ENCODE data around the gene PHLDB3. TPM values are rescaled to one million over a fixed set of nuclear protein-coding genes. Genes with fewer than 3 reads are reported as not detected.

Gene PHLDB3
- total RNA-seq, 1 experiment from 2014 or later: 9.0 TPM

DNA sequence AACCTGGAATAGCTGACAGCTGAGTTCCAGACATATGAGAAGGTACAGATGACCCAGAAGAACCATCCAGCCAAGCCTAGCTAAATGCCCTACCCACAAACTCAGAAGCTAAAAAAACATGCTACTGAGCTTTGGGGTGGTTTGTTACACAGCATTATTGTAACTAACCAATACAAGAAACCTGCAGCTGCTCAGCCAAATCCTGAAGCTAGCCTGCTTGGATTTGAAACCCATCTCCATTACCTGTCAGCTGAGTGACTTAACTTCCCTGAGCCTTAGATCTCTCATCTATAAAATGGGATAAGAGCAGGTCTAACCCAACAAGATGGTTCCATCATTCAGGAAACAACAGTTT lies 64.9 kb downstream of the PHLDB3 start:
- ChIA-PET POLR2A (ENCODE audit: low non-redundant PET) (no interaction called here), CTCF (interaction anchor here (1.5 kb wide), 1 partner anchor 7 kb away, joined by 5 read pairs; no protein-coding TSS in a partner anchor)
- Histone ChIP-seq H3K4me1 (ENCODE audit: insufficient read depth, low read length, poor library complexity, severe bottlenecking) (no peaks in the 10 kb centered on the region), H3K27me3 (replicated peaks; ENCODE audit: insufficient read depth, low read depth, low read length, poor library complexity) (no peaks in the 10 kb centered on the region), H3K4me3 (ENCODE audit: low read depth, low read length, poor library complexity, severe bottlenecking) (no peak overlapping the region), H3K27ac (ENCODE audit: low read depth, low read length, poor library complexity, severe bottlenecking) (no peak overlapping the region), H3K36me3 (ENCODE audit: insufficient read depth, low read length, poor library complexity, severe bottlenecking) (no peaks in the 10 kb centered on the region), H3K9me3 (ENCODE audit: low read depth, low read length, poor library complexity, severe bottlenecking) (no peaks in the 10 kb centered on the region)
- intact Hi-C loops (cut with micrococcal nuclease; ENCODE audit: unreplicated experiment): loop anchor here (10.0 kb wide), 1 partner anchor 365 kb away; the partner anchor contains the start of gene LYPD5
- no TSS peak for BruUV-seq (replicated peaks)
- TF ChIP-seq, protein P1, sequence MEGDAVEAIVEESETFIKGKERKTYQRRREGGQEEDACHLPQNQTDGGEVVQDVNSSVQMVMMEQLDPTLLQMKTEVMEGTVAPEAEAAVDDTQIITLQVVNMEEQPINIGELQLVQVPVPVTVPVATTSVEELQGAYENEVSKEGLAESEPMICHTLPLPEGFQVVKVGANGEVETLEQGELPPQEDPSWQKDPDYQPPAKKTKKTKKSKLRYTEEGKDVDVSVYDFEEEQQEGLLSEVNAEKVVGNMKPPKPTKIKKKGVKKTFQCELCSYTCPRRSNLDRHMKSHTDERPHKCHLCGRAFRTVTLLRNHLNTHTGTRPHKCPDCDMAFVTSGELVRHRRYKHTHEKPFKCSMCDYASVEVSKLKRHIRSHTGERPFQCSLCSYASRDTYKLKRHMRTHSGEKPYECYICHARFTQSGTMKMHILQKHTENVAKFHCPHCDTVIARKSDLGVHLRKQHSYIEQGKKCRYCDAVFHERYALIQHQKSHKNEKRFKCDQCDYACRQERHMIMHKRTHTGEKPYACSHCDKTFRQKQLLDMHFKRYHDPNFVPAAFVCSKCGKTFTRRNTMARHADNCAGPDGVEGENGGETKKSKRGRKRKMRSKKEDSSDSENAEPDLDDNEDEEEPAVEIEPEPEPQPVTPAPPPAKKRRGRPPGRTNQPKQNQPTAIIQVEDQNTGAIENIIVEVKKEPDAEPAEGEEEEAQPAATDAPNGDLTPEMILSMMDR (conservative IDR thresholded peaks at IDR 0.05; ENCODE audit: low read depth, low read length): no peak
- TF ChIP-seq EZH2 (IDR thresholded peaks at IDR 0.05; ENCODE audit: borderline replicate concordance, low read depth, low read length, poor library complexity, severe bottlenecking): no peak
- no peak for DNase-seq (ENCODE audit: low spot score)

DNA sequence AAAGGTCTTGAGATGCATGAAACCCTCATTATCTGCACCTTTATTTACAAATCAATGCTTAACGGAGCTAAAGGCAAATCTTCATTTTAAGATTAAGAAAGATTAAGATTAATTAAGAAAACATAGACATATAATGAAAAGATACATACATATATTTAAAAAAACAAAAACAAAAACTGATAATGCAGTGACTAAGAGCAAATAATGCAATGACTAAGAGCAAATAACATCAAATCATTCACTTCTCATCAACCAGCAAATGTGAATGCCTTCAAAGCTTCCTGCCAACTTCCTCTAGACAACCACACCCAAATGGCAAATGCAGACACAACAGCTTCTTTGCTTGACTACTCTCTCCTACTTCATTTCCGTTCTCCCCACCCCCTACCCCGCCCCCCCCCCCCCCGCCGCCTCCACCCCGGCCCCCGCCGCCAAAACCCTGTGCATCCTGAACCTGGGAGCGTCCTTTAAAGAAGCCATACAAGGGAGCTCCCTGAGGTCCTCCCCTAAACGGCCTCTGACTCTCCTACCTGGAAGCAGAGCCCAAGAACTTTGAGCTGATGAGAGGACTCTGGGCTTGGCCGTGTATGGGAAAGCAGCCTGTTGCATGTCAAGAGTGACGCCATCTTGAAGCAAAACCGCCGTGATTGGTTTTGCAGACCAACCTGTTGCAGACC lies 65.4 kb downstream of the PHLDB3 start:
- ChIA-PET CTCF (interaction anchor here (0.6 to 1.5 kb wide), 2 partner anchors 8 to 546 kb away, joined by 5 to 8 read pairs; no protein-coding TSS in a partner anchor), POLR2A (ENCODE audit: low non-redundant PET) (no interaction called here)
- DNase-seq (ENCODE audit: low spot score): peak; percentile 54
- no peaks in the 10 kb centered on the region for H3K36me3 ChIP-seq (ENCODE audit: insufficient read depth, low read length, poor library complexity, severe bottlenecking)
- intact Hi-C loops (cut with micrococcal nuclease; ENCODE audit: unreplicated experiment): no loop called here
- no TSS peak for BruUV-seq (replicated peaks)
- no peak overlapping the region for H3K27ac ChIP-seq (ENCODE audit: low read depth, low read length, poor library complexity, severe bottlenecking)
- no peak for TF ChIP-seq EZH2 (IDR thresholded peaks at IDR 0.05; ENCODE audit: borderline replicate concordance, low read depth, low read length, poor library complexity, severe bottlenecking)
- TF ChIP-seq, protein P1 (conservative IDR thresholded peaks at IDR 0.05; ENCODE audit: low read depth, low read length): no peak
- H3K4me3 ChIP-seq (ENCODE audit: low read depth, low read length, poor library complexity, severe bottlenecking): no peak overlapping the region
- H3K9me3 ChIP-seq (ENCODE audit: low read depth, low read length, poor library complexity, severe bottlenecking): no peaks in the 10 kb centered on the region
- H3K4me1 ChIP-seq (ENCODE audit: insufficient read depth, low read length, poor library complexity, severe bottlenecking): no peaks in the 10 kb centered on the region
- no peaks in the 10 kb centered on the region for H3K27me3 ChIP-seq (replicated peaks; ENCODE audit: insufficient read depth, low read depth, low read length, poor library complexity)

DNA sequence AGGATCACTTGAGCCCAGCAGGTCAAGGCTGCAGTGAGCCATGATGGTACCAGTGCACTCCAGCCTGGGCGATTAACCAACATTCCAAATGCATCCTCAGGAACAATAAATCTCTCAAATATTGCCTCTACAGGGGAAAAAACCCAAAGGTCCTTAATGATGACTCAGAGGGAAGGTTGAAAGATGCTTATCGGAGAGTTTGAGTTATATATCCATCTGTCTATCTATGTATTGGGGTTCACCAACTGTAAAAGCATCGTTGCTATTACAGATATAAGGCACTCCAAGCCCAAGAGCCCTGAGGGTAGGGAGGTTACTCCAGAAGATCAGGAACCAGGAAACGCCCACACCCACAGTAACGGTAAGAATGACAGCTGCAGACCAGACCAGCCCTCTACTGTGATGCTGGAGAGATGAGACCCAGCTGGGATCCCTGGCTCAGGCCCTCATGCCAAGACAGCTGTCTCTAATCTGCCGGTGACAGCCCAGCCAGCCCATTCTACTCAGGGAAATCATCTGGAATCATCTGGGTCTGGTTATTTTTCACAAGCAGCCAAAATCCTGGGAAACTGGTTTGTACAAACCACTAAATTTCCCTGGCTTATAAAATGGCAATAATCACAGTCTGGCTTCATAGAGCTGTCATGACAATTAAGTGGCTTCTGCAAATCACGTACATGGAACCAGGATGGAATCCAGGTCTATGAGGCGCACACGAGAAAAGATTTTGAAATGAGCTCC lies 66.1 kb downstream of the PHLDB3 start:
- Histone ChIP-seq H3K4me3 (ENCODE audit: low read depth, low read length, poor library complexity, severe bottlenecking) (no peak overlapping the region), H3K36me3 (ENCODE audit: insufficient read depth, low read length, poor library complexity, severe bottlenecking) (no peaks in the 10 kb centered on the region), H3K27me3 (replicated peaks; ENCODE audit: insufficient read depth, low read depth, low read length, poor library complexity) (no peaks in the 10 kb centered on the region), H3K9me3 (ENCODE audit: low read depth, low read length, poor library complexity, severe bottlenecking) (no peaks in the 10 kb centered on the region), H3K27ac (ENCODE audit: low read depth, low read length, poor library complexity, severe bottlenecking) (no peak overlapping the region), H3K4me1 (ENCODE audit: insufficient read depth, low read length, poor library complexity, severe bottlenecking) (no peaks in the 10 kb centered on the region)
- intact Hi-C loops (cut with micrococcal nuclease; ENCODE audit: unreplicated experiment): no loop called here
- ChIA-PET CTCF (interaction anchor here (0.6 to 1.5 kb wide), 2 partner anchors 9 to 546 kb away, joined by 5 to 8 read pairs; no protein-coding TSS in a partner anchor), POLR2A (ENCODE audit: low non-redundant PET) (interaction anchor here (0.5 to 0.7 kb wide), 2 partner anchors 25 to 90 kb away, joined by 3 to 8 read pairs; no protein-coding TSS in a partner anchor)
- BruUV-seq (replicated peaks): no TSS peak
- DNase-seq (ENCODE audit: low spot score): peak; percentile 92
- TF ChIP-seq EZH2 (IDR thresholded peaks at IDR 0.05; ENCODE audit: borderline replicate concordance, low read depth, low read length, poor library complexity, severe bottlenecking): no peak
- TF ChIP-seq, protein P1 (conservative IDR thresholded peaks at IDR 0.05; ENCODE audit: low read depth, low read length): no peak

Measured in A673 (cell line).